Ishikawa (cell line): Measurements from ENCODE around the gene SUN1.

Source experiments
- CEBPB ChIP-seq: IDR thresholded peaks from 2 replicates; pipeline ENCODE4 v1.6.1; 2012
- EGR1 ChIP-seq: IDR thresholded peaks from 2 replicates; pipeline ENCODE4 v1.6.1; 2012
- EP300 ChIP-seq: IDR thresholded peaks from 2 replicates; pipeline ENCODE4 v1.6.1; 2012; ENCODE audit warnings: borderline replicate concordance
- FOXM1 ChIP-seq: IDR thresholded peaks from 2 replicates; pipeline ENCODE4 v1.6.1; 2012; ENCODE audit warnings: low read depth, borderline replicate concordance
- NFIC ChIP-seq: IDR thresholded peaks from 2 replicates; pipeline ENCODE4 v1.6.1; 2012
- RAD21 ChIP-seq: IDR thresholded peaks from 2 replicates; pipeline ENCODE4 v1.6.1; 2012; ENCODE audit warnings: low read depth
- TAF1 ChIP-seq: IDR thresholded peaks from 2 replicates; pipeline ENCODE4 v1.6.1; 2012; ENCODE audit warnings: low read depth, mild to moderate bottlenecking
- TCF12 ChIP-seq: IDR thresholded peaks from 2 replicates; pipeline ENCODE4 v1.6.1; 2012; ENCODE audit warnings: low read depth
- YY1 ChIP-seq: IDR thresholded peaks from 2 replicates; pipeline ENCODE4 v1.6.1; 2012; ENCODE audit warnings: low read depth
- ZBTB7A ChIP-seq: IDR thresholded peaks from 2 replicates; pipeline ENCODE4 v1.6.1; 2012; ENCODE audit warnings: low read depth
- TF ChIP-seq, protein P1 (sequence below): IDR thresholded peaks from 2 replicates; pipeline ENCODE4 v1.6.1; 2012; ENCODE audit warnings: low read depth, mild to moderate bottlenecking
- TF ChIP-seq, protein P2 (sequence below): IDR thresholded peaks from 2 replicates; pipeline ENCODE4 v1.6.1; 2012

DNA sequence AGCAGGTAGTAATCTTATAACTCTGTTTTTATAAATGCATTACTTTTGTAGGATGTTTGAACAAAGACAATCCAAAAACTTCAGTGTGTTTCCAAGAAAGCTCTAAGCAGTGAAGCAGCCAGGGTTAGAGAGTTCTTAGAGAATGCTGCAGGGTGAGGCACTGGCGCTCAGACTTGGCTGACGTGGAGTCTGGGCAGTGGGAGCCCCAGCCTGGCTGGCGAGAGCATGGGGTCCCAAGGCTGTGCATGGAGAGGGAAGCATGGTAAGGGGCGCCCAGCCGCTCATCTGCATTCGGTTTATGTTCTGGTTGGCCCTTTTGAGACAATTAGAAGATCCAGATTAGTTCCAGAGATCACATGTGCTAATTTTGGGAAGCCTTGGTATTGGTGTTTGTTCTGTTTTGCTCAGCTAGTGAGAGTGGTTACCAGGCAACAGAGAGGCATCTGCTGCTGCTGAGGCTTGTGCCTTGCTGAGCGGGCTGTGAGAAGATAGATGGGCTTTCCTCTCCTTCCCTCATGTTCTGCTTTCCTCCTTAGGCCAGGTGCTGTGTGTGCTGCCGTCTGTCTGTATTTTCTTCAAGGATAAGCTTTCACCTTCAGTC lies 10.3 kb downstream of the SUN1 start:
- TF ChIP-seq, protein P1, sequence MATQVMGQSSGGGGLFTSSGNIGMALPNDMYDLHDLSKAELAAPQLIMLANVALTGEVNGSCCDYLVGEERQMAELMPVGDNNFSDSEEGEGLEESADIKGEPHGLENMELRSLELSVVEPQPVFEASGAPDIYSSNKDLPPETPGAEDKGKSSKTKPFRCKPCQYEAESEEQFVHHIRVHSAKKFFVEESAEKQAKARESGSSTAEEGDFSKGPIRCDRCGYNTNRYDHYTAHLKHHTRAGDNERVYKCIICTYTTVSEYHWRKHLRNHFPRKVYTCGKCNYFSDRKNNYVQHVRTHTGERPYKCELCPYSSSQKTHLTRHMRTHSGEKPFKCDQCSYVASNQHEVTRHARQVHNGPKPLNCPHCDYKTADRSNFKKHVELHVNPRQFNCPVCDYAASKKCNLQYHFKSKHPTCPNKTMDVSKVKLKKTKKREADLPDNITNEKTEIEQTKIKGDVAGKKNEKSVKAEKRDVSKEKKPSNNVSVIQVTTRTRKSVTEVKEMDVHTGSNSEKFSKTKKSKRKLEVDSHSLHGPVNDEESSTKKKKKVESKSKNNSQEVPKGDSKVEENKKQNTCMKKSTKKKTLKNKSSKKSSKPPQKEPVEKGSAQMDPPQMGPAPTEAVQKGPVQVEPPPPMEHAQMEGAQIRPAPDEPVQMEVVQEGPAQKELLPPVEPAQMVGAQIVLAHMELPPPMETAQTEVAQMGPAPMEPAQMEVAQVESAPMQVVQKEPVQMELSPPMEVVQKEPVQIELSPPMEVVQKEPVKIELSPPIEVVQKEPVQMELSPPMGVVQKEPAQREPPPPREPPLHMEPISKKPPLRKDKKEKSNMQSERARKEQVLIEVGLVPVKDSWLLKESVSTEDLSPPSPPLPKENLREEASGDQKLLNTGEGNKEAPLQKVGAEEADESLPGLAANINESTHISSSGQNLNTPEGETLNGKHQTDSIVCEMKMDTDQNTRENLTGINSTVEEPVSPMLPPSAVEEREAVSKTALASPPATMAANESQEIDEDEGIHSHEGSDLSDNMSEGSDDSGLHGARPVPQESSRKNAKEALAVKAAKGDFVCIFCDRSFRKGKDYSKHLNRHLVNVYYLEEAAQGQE = no peak
- TF ChIP-seq, protein P2, sequence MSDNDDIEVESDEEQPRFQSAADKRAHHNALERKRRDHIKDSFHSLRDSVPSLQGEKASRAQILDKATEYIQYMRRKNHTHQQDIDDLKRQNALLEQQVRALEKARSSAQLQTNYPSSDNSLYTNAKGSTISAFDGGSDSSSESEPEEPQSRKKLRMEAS = no peak
- TF ChIP-seq YY1 (no peak), EGR1 (no peak), EP300 (no peak), TAF1 (no peak), NFIC (no peak), CEBPB (no peak), FOXM1 (no peak), ZBTB7A (no peak), TCF12 (no peak), RAD21 (no peak)
